OCI-LY3 (cell line): ENCODE results near the gene METTL24.

ENCODE experiments used
- CTCF ChIP-seq: fragments of 200-600, 300-600 bp; sonication (generic); IDR thresholded peaks from 2 replicates; pipeline ENCODE4 v1.5.1; 2014; ENCODE audit warnings: antibody characterized with exemption, low read length, low read depth
- EZH2phosphoT487 ChIP-seq: fragments of 200-600 bp; shearing (Covaris generic); IDR thresholded peaks from 2 replicates; pipeline ENCODE4 v1.6.1; 2018; ENCODE audit warnings: antibody characterized with exemption, mixed run types, low read depth

DNA sequence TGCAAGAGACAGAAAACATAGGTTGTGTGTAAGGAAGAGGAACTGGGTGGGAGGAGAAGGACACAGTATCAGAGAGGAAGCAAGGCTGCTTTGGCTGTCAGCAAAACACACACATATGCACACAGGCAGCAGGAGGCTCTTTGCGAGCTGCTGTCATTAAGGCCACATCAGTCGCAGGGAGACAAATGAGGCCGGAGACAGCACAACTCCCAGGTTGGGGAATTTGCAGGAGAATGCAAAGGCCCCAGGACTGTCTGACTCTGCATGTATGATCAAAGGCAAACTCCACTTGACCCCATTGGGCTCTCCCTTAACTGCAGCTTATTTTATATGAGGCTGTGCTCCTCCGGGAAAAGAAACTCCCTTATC is 35.3 kb downstream of the METTL24 start:
- TF ChIP-seq CTCF = no peak
- TF ChIP-seq EZH2phosphoT487 = no peak
